ENCODE data around the gene CLIP2.
A peak's percentile ranks its signal among the peaks of the same experiment; 100 is the strongest.

CLIP2 gene

GRCh38 chr7:74284781-74285259 is 4.4 kb upstream of the CLIP2 start:
- TF ChIP-seq CTCF (IDR thresholded peaks at IDR 0.05; ENCODE audit: borderline replicate concordance, insufficient read depth, low read depth, low read length) = no peak

GRCh38 chr7:74286131-74286530 is 3.1 kb upstream of the CLIP2 start:
- TF ChIP-seq CTCF (IDR thresholded peaks at IDR 0.05; ENCODE audit: borderline replicate concordance, insufficient read depth, low read depth, low read length) = no peak

More at GRCh38 chr7:74284781-74285259, 4.4 kb upstream of the CLIP2 start:
- H3K4me3 ChIP-seq (ENCODE audit: low read depth, low read length) = peak overlapping the region; percentile 32

GRCh38 chr7:74287303-74288033 is 1.7 kb upstream of the CLIP2 start:
- peak overlapping the region; percentile 91 for H3K4me3 ChIP-seq (ENCODE audit: low read depth, low read length)
- TF ChIP-seq CTCF (IDR thresholded peaks at IDR 0.05; ENCODE audit: borderline replicate concordance, insufficient read depth, low read depth, low read length) = no peak

More at GRCh38 chr7:74286131-74286530, 3.1 kb upstream of the CLIP2 start:
- H3K4me3 ChIP-seq (ENCODE audit: low read depth, low read length) = no peak overlapping the region

- TF ChIP-seq CTCF (IDR thresholded peaks at IDR 0.05; ENCODE audit: borderline replicate concordance, insufficient read depth, low read depth, low read length) = no peak
- peak overlapping the region; percentile 91 for H3K4me3 ChIP-seq (ENCODE audit: low read depth, low read length)
These were observed 949 bp upstream of the CLIP2 start for GRCh38 chr7:74288034-74288881.

- TF ChIP-seq CTCF (IDR thresholded peaks at IDR 0.05; ENCODE audit: borderline replicate concordance, insufficient read depth, low read depth, low read length) = no peak
- H3K4me3 ChIP-seq (ENCODE audit: low read depth, low read length) = peak overlapping the region; percentile 91
These were observed 699 bp downstream of the CLIP2 start for GRCh38 chr7:74289659-74290552.

GRCh38 chr7:74290553-74290950 is 1.3 kb downstream of the CLIP2 start:
- peak overlapping the region; percentile 91 for H3K4me3 ChIP-seq (ENCODE audit: low read depth, low read length)
- no peak for TF ChIP-seq CTCF (IDR thresholded peaks at IDR 0.05; ENCODE audit: borderline replicate concordance, insufficient read depth, low read depth, low read length)
